AG10803 (cell line): ENCODE measurements around the gene TRIM24.
"Not testable (repeated sequence)": the region's sequence is repeated elsewhere in the genome, so short reads cannot be mapped to it uniquely, and the experiment has no call there.

Experiments
- DNase-seq: peaks from one replicate; pipeline ENCODE4 v3.0.0; 2010; ENCODE audit warnings: low read depth
- H3K4me3 ChIP-seq: 2 replicates; pipeline ENCODE4 v1.5.1; 2011; ENCODE audit warnings: mild to moderate bottlenecking, low read length, control low read depth
- TF ChIP-seq, protein P1 (sequence below): conservative IDR thresholded peaks from 2 replicates; pipeline ENCODE4 v1.5.1; 2011; ENCODE audit warnings: mild to moderate bottlenecking, low read length, control low read depth, inconsistent platforms

Gene TRIM24

DNA sequence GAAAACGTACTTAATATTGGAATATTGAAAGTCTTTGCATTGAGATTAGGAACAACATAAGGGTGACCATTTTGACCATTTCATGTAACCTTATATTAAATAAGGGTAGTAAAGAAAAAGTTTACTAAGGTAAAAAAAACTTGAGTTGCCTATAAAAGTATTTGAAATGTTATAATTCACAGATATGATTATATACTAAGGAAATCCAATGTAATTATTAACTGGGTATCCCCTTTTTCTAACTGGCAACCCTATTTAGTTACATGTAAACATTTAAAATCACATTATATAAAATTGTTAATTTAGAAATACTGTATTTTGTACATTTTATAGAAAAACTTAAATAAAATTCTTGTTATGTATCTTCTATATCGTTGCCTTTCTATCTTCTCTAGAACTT, 64.2 kb downstream of the TRIM24 start:
- TF ChIP-seq, protein P1, sequence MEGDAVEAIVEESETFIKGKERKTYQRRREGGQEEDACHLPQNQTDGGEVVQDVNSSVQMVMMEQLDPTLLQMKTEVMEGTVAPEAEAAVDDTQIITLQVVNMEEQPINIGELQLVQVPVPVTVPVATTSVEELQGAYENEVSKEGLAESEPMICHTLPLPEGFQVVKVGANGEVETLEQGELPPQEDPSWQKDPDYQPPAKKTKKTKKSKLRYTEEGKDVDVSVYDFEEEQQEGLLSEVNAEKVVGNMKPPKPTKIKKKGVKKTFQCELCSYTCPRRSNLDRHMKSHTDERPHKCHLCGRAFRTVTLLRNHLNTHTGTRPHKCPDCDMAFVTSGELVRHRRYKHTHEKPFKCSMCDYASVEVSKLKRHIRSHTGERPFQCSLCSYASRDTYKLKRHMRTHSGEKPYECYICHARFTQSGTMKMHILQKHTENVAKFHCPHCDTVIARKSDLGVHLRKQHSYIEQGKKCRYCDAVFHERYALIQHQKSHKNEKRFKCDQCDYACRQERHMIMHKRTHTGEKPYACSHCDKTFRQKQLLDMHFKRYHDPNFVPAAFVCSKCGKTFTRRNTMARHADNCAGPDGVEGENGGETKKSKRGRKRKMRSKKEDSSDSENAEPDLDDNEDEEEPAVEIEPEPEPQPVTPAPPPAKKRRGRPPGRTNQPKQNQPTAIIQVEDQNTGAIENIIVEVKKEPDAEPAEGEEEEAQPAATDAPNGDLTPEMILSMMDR: no peak
- DNase-seq: no peak

DNA sequence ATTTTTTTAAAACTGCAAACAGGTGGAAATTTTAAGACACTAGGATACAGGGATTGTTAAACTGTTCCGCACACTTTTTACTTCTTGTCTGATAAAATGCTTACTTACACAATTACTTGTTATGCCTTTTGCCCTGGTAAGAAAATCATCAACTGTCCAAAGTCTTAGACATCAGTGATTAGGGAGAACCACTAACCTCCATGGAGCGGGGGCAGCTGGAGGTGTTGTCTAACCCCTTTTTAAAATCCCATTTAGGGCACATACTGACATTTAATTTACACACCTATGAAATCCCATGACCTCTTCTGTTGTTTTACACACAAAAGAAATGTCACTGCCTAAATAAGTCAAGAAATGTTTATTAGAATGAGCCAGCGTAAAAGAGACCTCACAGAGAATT, 65.7 kb downstream of the TRIM24 start:
- DNase-seq: no peak
- TF ChIP-seq, protein P1: no peak
- H3K4me3 ChIP-seq: no peak overlapping the region

More for the DNA sequence above, 64.2 kb downstream of the TRIM24 start:
- no peak overlapping the region for H3K4me3 ChIP-seq

DNA sequence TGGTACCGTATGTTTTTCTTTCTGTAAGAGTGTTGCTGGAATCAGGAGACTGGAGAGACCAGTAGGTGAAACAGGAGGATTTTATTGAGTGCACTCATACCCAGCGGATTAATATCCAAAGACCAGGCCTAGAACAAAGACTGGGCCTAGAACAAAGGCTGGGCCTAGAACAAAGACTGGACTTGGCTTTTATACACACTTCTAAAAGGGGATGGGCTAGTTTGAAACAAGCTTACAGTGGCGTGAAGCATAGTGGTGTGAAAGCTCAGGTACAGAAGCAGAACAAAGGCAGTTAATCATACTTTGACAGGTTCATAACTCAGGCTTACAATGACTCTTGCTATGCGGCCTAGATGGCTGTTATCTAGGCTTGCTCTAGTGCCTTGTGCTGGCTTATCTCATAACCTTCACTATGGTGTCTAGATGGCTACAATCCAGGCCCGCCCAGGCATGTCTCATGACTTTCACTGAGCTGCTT, 67.7 kb downstream of the TRIM24 start:
- no peak overlapping the region for H3K4me3 ChIP-seq
- no peak for DNase-seq
- TF ChIP-seq, protein P1: no peak

DNA sequence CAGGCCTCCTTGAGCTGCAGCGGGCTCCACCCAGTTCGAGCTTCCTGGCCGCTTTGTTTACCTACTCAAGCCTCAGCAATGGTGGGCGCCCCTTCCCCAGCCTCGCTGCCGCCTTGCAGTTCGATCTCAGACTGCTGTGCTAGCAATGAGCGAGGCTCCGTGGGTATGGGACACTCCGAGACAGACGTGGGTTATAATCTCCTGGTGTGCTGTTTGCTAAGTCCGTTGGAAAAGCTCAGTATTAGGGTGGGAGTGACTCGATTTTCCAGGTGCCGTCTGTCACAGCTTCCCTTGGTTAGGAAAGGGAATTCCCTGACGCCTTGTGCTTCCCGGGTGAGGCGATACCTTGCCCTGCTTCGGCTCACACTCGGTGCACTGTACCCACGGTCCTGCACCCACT, 76.8 kb downstream of the TRIM24 start:
- H3K4me3 ChIP-seq, DNase-seq: not testable (repeated sequence)

DNA sequence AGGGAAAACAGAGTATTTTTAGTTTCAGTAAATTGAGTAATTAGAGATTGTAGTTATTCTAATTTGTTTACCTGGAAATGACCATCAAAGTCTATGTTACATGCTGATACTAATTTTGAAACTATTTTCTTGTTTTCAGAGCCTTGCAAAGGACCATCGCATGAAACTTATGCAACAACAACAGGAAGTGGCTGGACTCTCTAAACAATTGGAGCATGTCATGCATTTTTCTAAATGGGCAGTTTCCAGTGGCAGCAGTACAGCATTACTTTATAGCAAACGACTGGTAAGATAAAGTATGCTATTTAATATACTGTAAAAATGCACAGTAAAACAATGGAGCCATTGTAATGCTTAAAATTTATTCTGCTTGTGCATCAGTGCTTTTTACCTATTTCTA, 78.5 kb downstream of the TRIM24 start:
- peak; percentile 42 for DNase-seq
- H3K4me3 ChIP-seq: no peak overlapping the region
- TF ChIP-seq, protein P1: no peak

DNA sequence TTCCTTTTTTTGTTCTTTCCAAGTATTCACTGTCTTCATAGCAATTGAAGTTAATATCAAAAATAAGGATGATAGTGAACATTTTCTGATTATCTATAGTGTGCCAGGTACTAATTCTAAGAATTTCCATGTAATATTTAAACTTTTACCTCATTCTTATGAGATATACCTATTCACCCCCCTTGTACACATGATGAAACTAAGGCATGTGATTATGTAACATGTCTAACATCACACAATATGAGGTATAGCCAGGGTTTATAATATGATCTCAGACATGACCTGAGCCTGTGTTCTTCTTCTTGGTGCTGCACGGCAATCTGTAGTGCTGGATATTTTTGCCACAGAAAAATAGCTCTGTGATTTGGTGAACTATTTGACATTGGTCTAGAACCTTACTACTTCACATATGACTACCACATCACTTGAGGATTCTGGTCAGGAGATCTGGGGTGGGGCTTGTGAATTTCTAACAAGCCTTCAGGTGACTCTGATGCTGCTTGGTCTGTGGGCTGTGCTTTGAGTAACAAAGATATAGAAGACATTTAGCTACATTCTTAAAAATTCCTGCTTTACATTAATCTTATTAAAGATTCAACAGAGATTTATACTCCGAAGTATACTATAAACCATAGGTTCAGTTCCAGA, 79.1 kb downstream of the TRIM24 start:
- DNase-seq: no peak
- TF ChIP-seq, protein P1: no peak
- H3K4me3 ChIP-seq: no peak overlapping the region

DNA sequence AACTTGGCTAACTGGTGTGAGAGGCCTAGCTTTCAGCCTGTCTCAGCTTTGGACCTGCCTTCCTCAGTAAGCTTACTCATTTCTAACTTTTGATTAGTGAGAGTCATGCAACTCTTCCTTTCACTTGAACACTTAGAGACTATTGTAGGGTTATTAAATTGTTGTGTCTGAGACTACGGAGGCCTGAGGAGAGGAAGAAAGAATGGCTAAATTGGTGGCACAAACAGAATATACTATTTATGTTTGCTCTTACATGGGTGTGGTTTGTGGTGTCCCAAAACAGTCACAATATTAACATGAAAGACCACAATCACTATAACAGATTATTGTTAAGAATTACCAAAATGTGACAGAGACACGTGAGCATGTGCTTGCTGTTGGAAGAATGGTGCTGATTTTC, 82.1 kb downstream of the TRIM24 start:
- H3K4me3 ChIP-seq: no peak overlapping the region
- TF ChIP-seq, protein P1: no peak
- DNase-seq: no peak
